GM18520 (cell line): ENCODE measurements around the gene CCDC8.

Source experiments
- ATAC-seq: cut with Tn5 transposase; IDR thresholded peaks from one replicate; pipeline ENCODE4 v1.9.1; 2021; ENCODE audit not compliant: unreplicated experiment

Gene CCDC8

GRCh38 chr19:46361915-46362314, 51.4 kb downstream of the CCDC8 start:
- no peak for ATAC-seq
